Neutrophil (primary cell): ENCODE data around the gene GSDMA.

Experiments
- H3K27ac ChIP-seq: fragments of 200-600 bp; sonication (generic); 2 replicates; pipeline ENCODE4 v1.5.1; 2016; ENCODE audit warnings: mild to moderate bottlenecking, moderate library complexity
- H3K27me3 ChIP-seq: fragments of 200-600 bp; sonication (generic); 2 replicates; pipeline ENCODE4 v1.6.0; 2016; ENCODE audit warnings: mild to moderate bottlenecking
- H3K36me3 ChIP-seq: fragments of 200-600 bp; sonication (generic); 2 replicates; pipeline ENCODE4 v1.5.1; 2017
- H3K4me1 ChIP-seq, 2 experiments: fragments of 200-600 bp in 1 of 2; sonication (generic) in 1 of 2; 1 replicate in 1 of 2; 2 replicates in 1 of 2; pipeline versions ENCODE4 v1.5.1 to v1.6.1; 2013 to 2016; ENCODE audit warnings: low read depth in 1 of 2, low read length in 1 of 2, mild to moderate bottlenecking in 1 of 2, moderate library complexity in 1 of 2; ENCODE audit not compliant: control insufficient read depth in 1 of 2, insufficient read depth in 1 of 2
- H3K4me3 ChIP-seq, 2 experiments: fragments of 200-600 bp in 1 of 2; sonication (generic) in 1 of 2; 1 replicate in 1 of 2; 2 replicates in 1 of 2; pipeline ENCODE4 v1.5.1; 2013 to 2016; ENCODE audit warnings: low read depth in 1 of 2, low read length in 1 of 2, mild to moderate bottlenecking in 1 of 2, moderate library complexity in 1 of 2
- H3K9me3 ChIP-seq: fragments of 200-600 bp; sonication (generic); 2 replicates; pipeline ENCODE4 v1.5.1; 2016
- CTCF ChIP-seq: fragments of 200-600 bp; sonication (generic); IDR thresholded peaks from 2 replicates; pipeline ENCODE4 v1.5.1; 2016; ENCODE audit warnings: antibody characterized with exemption

GSDMA gene

GRCh38 chr17:39920218-39921210 is 42.3 kb upstream of the GSDMA start:
- TF ChIP-seq CTCF, result no peak
- H3K27ac ChIP-seq, result no peak overlapping the region
- H3K4me1 ChIP-seq, result peaks cover 17 to 33% of the 10 kb centered on the region in 2 experiments
- H3K4me3 ChIP-seq, result no peak overlapping the region
- H3K36me3 ChIP-seq, result peaks cover 48% of the 10 kb centered on the region
- no peaks in the 10 kb centered on the region for H3K27me3 ChIP-seq
- no peaks in the 10 kb centered on the region for H3K9me3 ChIP-seq

- Histone ChIP-seq H3K27me3 (no peaks in the 10 kb centered on the region), H3K36me3 (peaks cover 48% of the 10 kb centered on the region), H3K4me3 (no peak overlapping the region), H3K27ac (no peak overlapping the region), H3K9me3 (no peaks in the 10 kb centered on the region), H3K4me1 (peaks cover 25 to 41% of the 10 kb centered on the region in 2 experiments)
- TF ChIP-seq CTCF, result no peak
Observed at GRCh38 chr17:39921323-39921722, 41.5 kb upstream of the GSDMA start.

- peaks cover 48% of the 10 kb centered on the region for H3K36me3 ChIP-seq
- TF ChIP-seq CTCF, result no peak
- no peak overlapping the region for H3K27ac ChIP-seq
- no peak overlapping the region for H3K4me3 ChIP-seq
- H3K27me3 ChIP-seq, result no peaks in the 10 kb centered on the region
- H3K4me1 ChIP-seq, result peaks cover 32 to 48% of the 10 kb centered on the region in 2 experiments
- H3K9me3 ChIP-seq, result no peaks in the 10 kb centered on the region
Observed at GRCh38 chr17:39922006-39922405, 40.8 kb upstream of the GSDMA start.

- H3K27me3 ChIP-seq, result no peaks in the 10 kb centered on the region
- TF ChIP-seq CTCF, result no peak
- H3K36me3 ChIP-seq, result peaks cover 48% of the 10 kb centered on the region
- peaks cover 41 to 51% of the 10 kb centered on the region in 2 experiments for H3K4me1 ChIP-seq
- H3K27ac ChIP-seq, result no peak overlapping the region
- H3K9me3 ChIP-seq, result no peaks in the 10 kb centered on the region
- H3K4me3 ChIP-seq, result no peak overlapping the region
Observed at GRCh38 chr17:39923230-39923629, 39.6 kb upstream of the GSDMA start.

- no peaks in the 10 kb centered on the region for H3K27me3 ChIP-seq
- H3K27ac ChIP-seq, result no peak overlapping the region
- peaks cover 46% of the 10 kb centered on the region for H3K36me3 ChIP-seq
- no peaks in the 10 kb centered on the region for H3K9me3 ChIP-seq
- no peak overlapping the region for H3K4me3 ChIP-seq
- peaks cover 45 to 49% of the 10 kb centered on the region in 2 experiments for H3K4me1 ChIP-seq
- no peak for TF ChIP-seq CTCF
Observed at GRCh38 chr17:39923836-39924690, 38.7 kb upstream of the GSDMA start.
